Astrocyte (in vitro differentiated cells and primary cell): ENCODE measurements around the gene PTH1R.

ENCODE experiments used
- EZH2 ChIP-seq: IDR thresholded peaks from 2 replicates; pipeline ENCODE4 v1.6.1; 2012; ENCODE audit warnings: mild to moderate bottlenecking, low read length, inconsistent platforms; ENCODE audit not compliant: insufficient read depth
- TF ChIP-seq, protein P1 (sequence below): IDR thresholded peaks from 2 replicates; pipeline ENCODE4 v1.5.1; 2011; ENCODE audit warnings: low read depth, mild to moderate bottlenecking, inconsistent platforms, low read length, moderate library complexity; ENCODE audit not compliant: insufficient read depth

DNA sequence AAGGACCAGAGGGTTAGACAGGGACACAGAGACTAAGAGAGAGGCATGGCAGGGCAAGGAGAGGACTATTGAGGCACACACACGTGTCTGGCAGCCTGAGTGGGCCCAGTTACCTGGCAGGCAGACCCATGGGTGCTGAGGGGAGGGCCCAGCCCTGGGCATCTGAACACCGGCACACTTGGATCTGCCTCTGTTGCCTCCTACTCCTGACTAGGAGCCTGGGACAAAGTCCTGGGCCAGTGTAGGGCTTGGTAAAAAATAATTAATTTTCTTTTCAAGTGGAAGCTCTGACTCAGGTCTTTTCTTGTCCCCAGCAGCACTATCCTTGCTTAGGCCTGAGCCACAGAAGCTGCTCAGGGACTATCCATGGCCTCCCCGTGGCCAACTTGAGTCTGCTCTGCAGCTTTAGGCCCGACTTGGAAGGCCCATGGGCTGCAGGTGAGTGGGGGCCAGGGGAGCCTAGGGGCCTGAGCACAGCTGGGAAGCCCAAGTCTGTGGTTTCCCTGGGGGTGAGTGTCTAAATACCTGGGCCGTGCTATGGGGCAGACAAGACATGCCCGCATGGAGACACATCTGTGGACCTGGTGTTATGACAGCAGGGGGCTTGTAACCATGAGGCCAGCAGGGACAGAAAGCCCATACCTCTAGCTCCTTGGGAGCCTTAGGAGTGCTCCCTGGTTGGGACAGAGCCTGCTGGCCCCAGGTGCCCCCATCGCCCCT lies at the start of gene PTH1R:
- TF ChIP-seq, protein P1, sequence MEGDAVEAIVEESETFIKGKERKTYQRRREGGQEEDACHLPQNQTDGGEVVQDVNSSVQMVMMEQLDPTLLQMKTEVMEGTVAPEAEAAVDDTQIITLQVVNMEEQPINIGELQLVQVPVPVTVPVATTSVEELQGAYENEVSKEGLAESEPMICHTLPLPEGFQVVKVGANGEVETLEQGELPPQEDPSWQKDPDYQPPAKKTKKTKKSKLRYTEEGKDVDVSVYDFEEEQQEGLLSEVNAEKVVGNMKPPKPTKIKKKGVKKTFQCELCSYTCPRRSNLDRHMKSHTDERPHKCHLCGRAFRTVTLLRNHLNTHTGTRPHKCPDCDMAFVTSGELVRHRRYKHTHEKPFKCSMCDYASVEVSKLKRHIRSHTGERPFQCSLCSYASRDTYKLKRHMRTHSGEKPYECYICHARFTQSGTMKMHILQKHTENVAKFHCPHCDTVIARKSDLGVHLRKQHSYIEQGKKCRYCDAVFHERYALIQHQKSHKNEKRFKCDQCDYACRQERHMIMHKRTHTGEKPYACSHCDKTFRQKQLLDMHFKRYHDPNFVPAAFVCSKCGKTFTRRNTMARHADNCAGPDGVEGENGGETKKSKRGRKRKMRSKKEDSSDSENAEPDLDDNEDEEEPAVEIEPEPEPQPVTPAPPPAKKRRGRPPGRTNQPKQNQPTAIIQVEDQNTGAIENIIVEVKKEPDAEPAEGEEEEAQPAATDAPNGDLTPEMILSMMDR = no peak
- TF ChIP-seq EZH2 = no peak
